SKM-1 treated with dmso at 0.1 percent for 144 hours (cell line): Measurements from ENCODE around the gene TRRAP.
"Not testable (repeated sequence)": the region's sequence is repeated elsewhere in the genome, so short reads cannot be mapped to it uniquely, and the experiment has no call there.

Source experiments
- DNase-seq: peaks from one replicate; lab custom pipeline; 2025; ENCODE audit not compliant: unreplicated experiment; lab: John Stamatoyannopoulos, UW

The TRRAP gene

GRCh38 chr7:99027841-99028240 is 149.5 kb downstream of the TRRAP start:
- no peak for DNase-seq

- DNase-seq, result no peak
Observed at GRCh38 chr7:99028261-99028973, 150.1 kb downstream of the TRRAP start.

- no peak for DNase-seq
Observed at GRCh38 chr7:99029466-99030435, 151.4 kb downstream of the TRRAP start.

- no peak for DNase-seq
Observed at GRCh38 chr7:99030457-99030856, 152.1 kb downstream of the TRRAP start.

GRCh38 chr7:99030951-99031350 is 152.6 kb downstream of the TRRAP start:
- DNase-seq, result no peak

GRCh38 chr7:99031496-99031895 is 153.2 kb downstream of the TRRAP start:
- DNase-seq, result no peak

- DNase-seq, result no peak
Observed at GRCh38 chr7:99032928-99033327, 154.6 kb downstream of the TRRAP start.

- DNase-seq, result no peak
Observed at GRCh38 chr7:99033765-99034164, 155.4 kb downstream of the TRRAP start.

- DNase-seq, result no peak
Observed at GRCh38 chr7:99034932-99035722, 156.8 kb downstream of the TRRAP start.

GRCh38 chr7:99035723-99036545 is 157.6 kb downstream of the TRRAP start:
- no peak for DNase-seq

GRCh38 chr7:99036546-99037111 is 158.3 kb downstream of the TRRAP start:
- DNase-seq, result peak; percentile 19

- no peak for DNase-seq
Observed at GRCh38 chr7:99037327-99037940, 159.1 kb downstream of the TRRAP start.

GRCh38 chr7:99038086-99038855 is 159.9 kb downstream of the TRRAP start:
- DNase-seq, result no peak

GRCh38 chr7:99039384-99039891 is 161.1 kb downstream of the TRRAP start:
- DNase-seq, result no peak

GRCh38 chr7:99040104-99040958 is 162.0 kb downstream of the TRRAP start:
- DNase-seq, result peak; percentile 1

GRCh38 chr7:99041526-99041925 is 163.2 kb downstream of the TRRAP start:
- no peak for DNase-seq

- no peak for DNase-seq
Observed at GRCh38 chr7:99042957-99043356, 164.6 kb downstream of the TRRAP start.

- DNase-seq, result not testable (repeated sequence)
Observed at GRCh38 chr7:99044858-99045257, 166.5 kb downstream of the TRRAP start.
